ENCODE results near the gene GM2A. TPM values are rescaled to one million over a fixed set of nuclear protein-coding genes. Genes with fewer than 3 reads are reported as not detected.

Gene GM2A
- polyA plus RNA-seq, 1 of the 3 experiments (the other 2 are of a cell fraction): 8.0 TPM

DNA sequence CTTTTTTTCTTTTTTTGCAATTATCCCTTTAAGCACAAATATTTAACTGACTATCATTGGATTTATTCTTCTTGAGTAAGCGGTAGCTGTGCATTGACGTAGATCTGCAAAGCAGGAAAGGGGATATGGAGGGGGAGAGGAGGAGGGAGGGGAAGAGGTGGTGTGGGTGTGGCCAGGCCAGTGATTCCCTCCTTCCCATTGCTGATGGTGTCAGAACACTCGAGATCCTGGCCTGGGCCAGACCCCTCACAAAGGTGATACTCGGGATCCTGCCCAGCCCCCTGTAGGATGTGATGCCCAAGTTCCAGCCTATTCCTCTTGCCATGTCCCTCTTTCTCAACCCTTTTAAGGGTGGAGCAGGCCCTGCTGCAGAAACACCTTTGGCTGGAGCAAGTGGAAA is 40.6 kb downstream of the GM2A start:
- no peaks in the 10 kb centered on the region for H3K36me3 ChIP-seq (replicated peaks in 1 of 2; ENCODE audit: control insufficient read depth in 1 of 2, insufficient read depth in 2 of 2, low read length in 1 of 2)
- no peak overlapping the region for H3K4me2 ChIP-seq
- no peaks in the 10 kb centered on the region for H3K79me2 ChIP-seq (ENCODE audit: insufficient read depth)
- no peak for TF ChIP-seq MEF2A (IDR thresholded peaks at IDR 0.05; ENCODE audit: borderline replicate concordance, low read depth)
- TF ChIP-seq POLR2AphosphoS5 (IDR thresholded peaks at IDR 0.05; ENCODE audit: low read depth, low read length): no peak
- TF ChIP-seq, protein P1, sequence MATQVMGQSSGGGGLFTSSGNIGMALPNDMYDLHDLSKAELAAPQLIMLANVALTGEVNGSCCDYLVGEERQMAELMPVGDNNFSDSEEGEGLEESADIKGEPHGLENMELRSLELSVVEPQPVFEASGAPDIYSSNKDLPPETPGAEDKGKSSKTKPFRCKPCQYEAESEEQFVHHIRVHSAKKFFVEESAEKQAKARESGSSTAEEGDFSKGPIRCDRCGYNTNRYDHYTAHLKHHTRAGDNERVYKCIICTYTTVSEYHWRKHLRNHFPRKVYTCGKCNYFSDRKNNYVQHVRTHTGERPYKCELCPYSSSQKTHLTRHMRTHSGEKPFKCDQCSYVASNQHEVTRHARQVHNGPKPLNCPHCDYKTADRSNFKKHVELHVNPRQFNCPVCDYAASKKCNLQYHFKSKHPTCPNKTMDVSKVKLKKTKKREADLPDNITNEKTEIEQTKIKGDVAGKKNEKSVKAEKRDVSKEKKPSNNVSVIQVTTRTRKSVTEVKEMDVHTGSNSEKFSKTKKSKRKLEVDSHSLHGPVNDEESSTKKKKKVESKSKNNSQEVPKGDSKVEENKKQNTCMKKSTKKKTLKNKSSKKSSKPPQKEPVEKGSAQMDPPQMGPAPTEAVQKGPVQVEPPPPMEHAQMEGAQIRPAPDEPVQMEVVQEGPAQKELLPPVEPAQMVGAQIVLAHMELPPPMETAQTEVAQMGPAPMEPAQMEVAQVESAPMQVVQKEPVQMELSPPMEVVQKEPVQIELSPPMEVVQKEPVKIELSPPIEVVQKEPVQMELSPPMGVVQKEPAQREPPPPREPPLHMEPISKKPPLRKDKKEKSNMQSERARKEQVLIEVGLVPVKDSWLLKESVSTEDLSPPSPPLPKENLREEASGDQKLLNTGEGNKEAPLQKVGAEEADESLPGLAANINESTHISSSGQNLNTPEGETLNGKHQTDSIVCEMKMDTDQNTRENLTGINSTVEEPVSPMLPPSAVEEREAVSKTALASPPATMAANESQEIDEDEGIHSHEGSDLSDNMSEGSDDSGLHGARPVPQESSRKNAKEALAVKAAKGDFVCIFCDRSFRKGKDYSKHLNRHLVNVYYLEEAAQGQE (IDR thresholded peaks at IDR 0.05; ENCODE audit: low read depth, low read length): no peak
- TF ChIP-seq, protein P2, sequence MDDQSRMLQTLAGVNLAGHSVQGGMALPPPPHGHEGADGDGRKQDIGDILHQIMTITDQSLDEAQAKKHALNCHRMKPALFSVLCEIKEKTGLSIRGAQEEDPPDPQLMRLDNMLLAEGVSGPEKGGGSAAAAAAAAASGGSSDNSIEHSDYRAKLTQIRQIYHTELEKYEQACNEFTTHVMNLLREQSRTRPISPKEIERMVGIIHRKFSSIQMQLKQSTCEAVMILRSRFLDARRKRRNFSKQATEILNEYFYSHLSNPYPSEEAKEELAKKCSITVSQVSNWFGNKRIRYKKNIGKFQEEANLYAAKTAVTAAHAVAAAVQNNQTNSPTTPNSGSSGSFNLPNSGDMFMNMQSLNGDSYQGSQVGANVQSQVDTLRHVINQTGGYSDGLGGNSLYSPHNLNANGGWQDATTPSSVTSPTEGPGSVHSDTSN (IDR thresholded peaks at IDR 0.05): no peak
- TF ChIP-seq RXRA (IDR thresholded peaks at IDR 0.05; ENCODE audit: borderline replicate concordance, low read depth): no peak
- TF ChIP-seq RFX5 (IDR thresholded peaks at IDR 0.05; ENCODE audit: low read length): no peak
- no peak for TF ChIP-seq FOXJ3 (CRISPR knock-in tag; IDR thresholded peaks at IDR 0.05)
- no peak for TF ChIP-seq RCOR1 (IDR thresholded peaks at IDR 0.05; ENCODE audit: low read length)
- no peak overlapping the region for H3K27ac ChIP-seq (ENCODE audit: low read depth in 2 of 2, low read length in 1 of 2)
- H3K4me3 ChIP-seq (ENCODE audit: low read depth in 2 of 2, low read length in 1 of 2): no peak overlapping the region
- no peaks in the 10 kb centered on the region for H3F3A ChIP-seq (replicated peaks; ENCODE audit: insufficient read depth)
- no peaks in the 10 kb centered on the region; a peak in 1 of 4 replicates for H3K4me1 ChIP-seq (ENCODE audit: control insufficient read depth in 1 of 2, insufficient read depth in 2 of 2, low read depth in 1 of 2, low read length in 1 of 2)
- no peaks in the 10 kb centered on the region for H4K20me1 ChIP-seq (ENCODE audit: insufficient read depth)
- no peaks in the 10 kb centered on the region; the same call in 1 of the 2 replicates for H3K27me3 ChIP-seq (ENCODE audit: insufficient read depth)
- CTCF ChIA-PET: no interaction called here
- no peak for DNase-seq
- H3K9me3 ChIP-seq: no peaks in the 10 kb centered on the region
- no peaks in the 10 kb centered on the region for H3K9me2 ChIP-seq
- POLR2A ChIA-PET: no interaction called here
- no peak overlapping the region for H3K9ac ChIP-seq
- no peak overlapping the region for H2AFZ ChIP-seq (ENCODE audit: low read depth)
- 49% methylated on average over 4 of the region's 4 CpGs for WGBS (ENCODE audit: low lambda C conversion rate)

DNA sequence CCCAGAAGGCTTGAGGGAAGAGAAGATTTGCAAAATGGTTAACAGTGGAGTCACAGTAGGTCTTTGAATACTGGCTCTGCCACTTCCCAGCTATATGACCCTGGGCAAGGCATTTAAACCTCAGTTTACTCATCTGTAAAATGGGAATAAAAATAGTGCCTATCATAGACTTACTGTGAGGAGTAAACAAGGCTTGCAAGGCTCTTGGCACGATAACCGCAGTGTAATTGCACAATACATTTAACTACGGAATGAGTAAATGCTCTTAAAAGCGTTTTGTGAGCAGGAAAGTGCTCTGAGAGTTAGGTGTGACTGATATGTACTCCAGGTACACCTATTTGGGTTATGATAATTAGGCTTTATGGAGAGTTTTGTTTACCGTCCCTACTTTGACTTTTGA is 42.2 kb downstream of the GM2A start:
- no peaks in the 10 kb centered on the region for H3K9me3 ChIP-seq
- CTCF ChIA-PET: interaction anchor here (1.6 kb wide), 1 partner anchor 13 kb away, joined by 3 read pairs; no protein-coding TSS in a partner anchor
- H3K4me2 ChIP-seq: no peak overlapping the region
- TF ChIP-seq NRF1 (IDR thresholded peaks at IDR 0.05; ENCODE audit: low read depth, low read length) (no peak), SMC3 (IDR thresholded peaks at IDR 0.05; ENCODE audit: low read depth, low read length) (no peak), TCF12 (IDR thresholded peaks at IDR 0.05) (no peak), TEAD4 (IDR thresholded peaks at IDR 0.05; ENCODE audit: borderline replicate concordance, insufficient read depth) (no peak), FOXJ3 (CRISPR knock-in tag; IDR thresholded peaks at IDR 0.05) (no peak), GATA2 (CRISPR knock-in tag; IDR thresholded peaks at IDR 0.05) (no peak)
- TF ChIP-seq, protein P2 (IDR thresholded peaks at IDR 0.05): no peak
- TF ChIP-seq, protein P1 (IDR thresholded peaks at IDR 0.05; ENCODE audit: low read depth, low read length): no peak
- TF ChIP-seq, protein P3, sequence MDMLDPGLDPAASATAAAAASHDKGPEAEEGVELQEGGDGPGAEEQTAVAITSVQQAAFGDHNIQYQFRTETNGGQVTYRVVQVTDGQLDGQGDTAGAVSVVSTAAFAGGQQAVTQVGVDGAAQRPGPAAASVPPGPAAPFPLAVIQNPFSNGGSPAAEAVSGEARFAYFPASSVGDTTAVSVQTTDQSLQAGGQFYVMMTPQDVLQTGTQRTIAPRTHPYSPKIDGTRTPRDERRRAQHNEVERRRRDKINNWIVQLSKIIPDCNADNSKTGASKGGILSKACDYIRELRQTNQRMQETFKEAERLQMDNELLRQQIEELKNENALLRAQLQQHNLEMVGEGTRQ (IDR thresholded peaks at IDR 0.05; ENCODE audit: borderline replicate concordance, low read depth, low read length): no peak
- H4K20me1 ChIP-seq (ENCODE audit: insufficient read depth): no peaks in the 10 kb centered on the region
- H2AFZ ChIP-seq (ENCODE audit: low read depth): no peak overlapping the region
- no peaks in the 10 kb centered on the region for H3K79me2 ChIP-seq (ENCODE audit: insufficient read depth)
- no peaks in the 10 kb centered on the region; a peak in 1 of 4 replicates for H3K4me1 ChIP-seq (ENCODE audit: control insufficient read depth in 1 of 2, insufficient read depth in 2 of 2, low read depth in 1 of 2, low read length in 1 of 2)
- no peak overlapping the region for H3K4me3 ChIP-seq (ENCODE audit: low read depth in 2 of 2, low read length in 1 of 2)
- no peaks in the 10 kb centered on the region for H3K9me2 ChIP-seq
- DNase-seq: no peak
- POLR2A ChIA-PET: no interaction called here
- H3K36me3 ChIP-seq (replicated peaks in 1 of 2; ENCODE audit: control insufficient read depth in 1 of 2, insufficient read depth in 2 of 2, low read length in 1 of 2): no peaks in the 10 kb centered on the region
- no peak overlapping the region for H3K27ac ChIP-seq (ENCODE audit: low read depth in 2 of 2, low read length in 1 of 2)
- WGBS (ENCODE audit: low lambda C conversion rate): 56% methylated on average over 5 of the region's 5 CpGs
- H3K9ac ChIP-seq: no peak overlapping the region
- no peaks in the 10 kb centered on the region for H3F3A ChIP-seq (replicated peaks; ENCODE audit: insufficient read depth)
- H3K27me3 ChIP-seq (ENCODE audit: insufficient read depth): no peaks in the 10 kb centered on the region; the same call in 1 of the 2 replicates

Measured in SK-N-SH (cell line).